Non-pigmented ciliary epithelial cell (primary cell): Measurements from ENCODE around the gene ARL6IP6.

Source experiments
- DNase-seq: peaks from one replicate; pipeline ENCODE4 v3.0.0-alpha.2; 2010; ENCODE audit warnings: low read depth

Gene ARL6IP6

DNA sequence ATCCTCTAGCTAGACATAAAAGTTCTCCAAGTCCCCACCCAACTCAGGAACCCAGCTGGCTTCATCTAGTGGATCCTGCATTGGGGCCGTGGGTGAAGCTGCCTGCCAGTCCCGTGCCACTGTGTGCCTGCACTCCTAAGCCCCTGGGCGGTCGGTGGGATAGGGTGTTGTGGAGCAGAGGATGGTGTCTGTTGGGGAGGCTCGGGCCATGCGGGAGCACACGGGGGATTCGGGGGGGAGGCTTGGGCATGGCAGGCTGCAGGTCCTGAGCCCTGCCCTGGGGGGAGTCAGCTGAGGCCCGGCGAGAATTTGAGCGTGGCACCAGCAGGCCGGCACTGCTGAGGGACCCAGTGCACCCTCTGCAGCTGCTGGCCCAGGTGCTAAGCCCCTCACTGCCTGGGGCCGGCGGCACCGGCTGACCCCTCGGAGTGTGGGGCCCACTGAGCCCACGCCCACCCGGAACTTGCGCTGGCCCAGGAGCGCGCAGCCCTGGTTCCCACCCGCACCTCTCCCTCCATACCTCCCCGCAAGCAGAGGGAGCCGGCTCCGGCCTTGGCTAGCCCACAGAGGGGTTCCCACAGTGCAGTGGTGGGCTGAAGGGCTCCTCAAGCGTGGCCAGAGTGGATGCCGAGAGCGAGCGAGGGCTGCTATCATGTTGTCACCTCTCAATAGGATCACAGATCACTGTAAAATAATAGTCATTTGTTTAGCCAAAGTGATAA, 86.4 kb downstream of the ARL6IP6 start:
- DNase-seq = no peak

DNA sequence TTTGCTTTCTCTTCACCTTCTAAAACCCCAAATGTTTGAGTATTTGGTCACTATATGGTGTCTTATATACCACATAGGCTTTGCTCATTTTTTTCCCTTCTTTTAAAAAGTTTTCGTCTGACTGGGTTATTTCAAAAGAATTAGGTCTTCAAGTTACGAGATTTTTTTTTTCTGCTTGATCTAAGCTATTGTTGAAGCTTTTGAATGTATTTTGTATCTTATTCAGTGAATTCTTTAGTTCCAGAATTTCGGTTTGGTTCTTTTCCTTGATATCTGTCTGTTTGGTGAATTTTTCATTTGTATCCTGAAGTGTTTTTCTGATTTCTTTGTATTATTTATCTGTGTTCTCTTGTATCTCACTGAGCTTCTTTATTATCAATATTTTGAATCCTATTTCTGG, 93.5 kb downstream of the ARL6IP6 start:
- no peak for DNase-seq
